Measurements from ENCODE around the gene ELP5.

ELP5 gene

GRCh38 chr17:7220593-7221277 lies 31.3 kb upstream of the ELP5 start:
- peak; percentile 55 for TF ChIP-seq CTCF (IDR thresholded peaks at IDR 0.05)
- peak overlapping the region; percentile 75 for H3K27ac ChIP-seq
- H3K4me1 ChIP-seq (ENCODE audit: control insufficient read depth in 1 of 2, insufficient read depth in 1 of 2, low read depth in 1 of 2, low read length in 1 of 2) = peaks cover 30 to 38% of the 10 kb centered on the region in 2 experiments
- H3K9me3 ChIP-seq = no peaks in the 10 kb centered on the region
- peak overlapping the region; percentile 89 to 90 for H3K4me3 ChIP-seq (ENCODE audit: low read depth in 1 of 2, low read length in 1 of 2)
- peaks cover 38% of the 10 kb centered on the region for H3K36me3 ChIP-seq
- peaks cover 12% of the 10 kb centered on the region for H3K27me3 ChIP-seq

- peaks cover 30 to 38% of the 10 kb centered on the region in 2 experiments for H3K4me1 ChIP-seq (ENCODE audit: control insufficient read depth in 1 of 2, insufficient read depth in 1 of 2, low read depth in 1 of 2, low read length in 1 of 2)
- peaks cover 45% of the 10 kb centered on the region for H3K36me3 ChIP-seq
- TF ChIP-seq CTCF (IDR thresholded peaks at IDR 0.05) = no peak
- H3K9me3 ChIP-seq = no peaks in the 10 kb centered on the region
- peaks cover 6% of the 10 kb centered on the region for H3K27me3 ChIP-seq
- peak overlapping the region; percentile 75 for H3K27ac ChIP-seq
- H3K4me3 ChIP-seq (ENCODE audit: low read depth in 1 of 2, low read length in 1 of 2) = no peak overlapping the region
These were observed 30.5 kb upstream of the ELP5 start for GRCh38 chr17:7221278-7222092.

- Histone ChIP-seq H3K27ac (no peak overlapping the region), H3K4me1 (ENCODE audit: control insufficient read depth in 1 of 2, insufficient read depth in 1 of 2, low read depth in 1 of 2, low read length in 1 of 2) (peaks cover 30 to 32% of the 10 kb centered on the region in 2 experiments), H3K4me3 (ENCODE audit: low read depth in 1 of 2, low read length in 1 of 2) (no peak overlapping the region), H3K9me3 (no peaks in the 10 kb centered on the region), H3K27me3 (no peaks in the 10 kb centered on the region), H3K36me3 (peaks cover 54% of the 10 kb centered on the region)
- TF ChIP-seq CTCF (IDR thresholded peaks at IDR 0.05) = no peak
These were observed 29.7 kb upstream of the ELP5 start for GRCh38 chr17:7222093-7222971.

GRCh38 chr17:7222972-7223292 lies 29.1 kb upstream of the ELP5 start:
- no peak overlapping the region for H3K4me3 ChIP-seq (ENCODE audit: low read depth in 1 of 2, low read length in 1 of 2)
- H3K4me1 ChIP-seq (ENCODE audit: control insufficient read depth in 1 of 2, insufficient read depth in 1 of 2, low read depth in 1 of 2, low read length in 1 of 2) = peaks cover 25 to 26% of the 10 kb centered on the region in 2 experiments

More at GRCh38 chr17:7222972-7223292, 29.1 kb upstream of the ELP5 start:
- Histone ChIP-seq H3K36me3 (peaks cover 59% of the 10 kb centered on the region), H3K27me3 (no peaks in the 10 kb centered on the region), H3K9me3 (no peaks in the 10 kb centered on the region), H3K27ac (no peak overlapping the region)
- no peak for TF ChIP-seq CTCF (IDR thresholded peaks at IDR 0.05)

Measured in neutrophil (primary cell).